DLD1 (cell line): ENCODE measurements around the gene MTHFD1L.
"Not testable (repeated sequence)": the region's sequence is repeated elsewhere in the genome, so short reads cannot be mapped to it uniquely, and the experiment has no call there.

Experiments used
- in situ Hi-C: cut with HindIII; loops from 2 replicates; pipeline ENCODE4 v1.10.0; 2017; ENCODE audit warnings: low sequenced_read_pairs

MTHFD1L gene

GRCh38 chr6:151087055-151087454 lies 221.6 kb downstream of the MTHFD1L start:
- in situ Hi-C loops, result not testable (repeated sequence)

DNA sequence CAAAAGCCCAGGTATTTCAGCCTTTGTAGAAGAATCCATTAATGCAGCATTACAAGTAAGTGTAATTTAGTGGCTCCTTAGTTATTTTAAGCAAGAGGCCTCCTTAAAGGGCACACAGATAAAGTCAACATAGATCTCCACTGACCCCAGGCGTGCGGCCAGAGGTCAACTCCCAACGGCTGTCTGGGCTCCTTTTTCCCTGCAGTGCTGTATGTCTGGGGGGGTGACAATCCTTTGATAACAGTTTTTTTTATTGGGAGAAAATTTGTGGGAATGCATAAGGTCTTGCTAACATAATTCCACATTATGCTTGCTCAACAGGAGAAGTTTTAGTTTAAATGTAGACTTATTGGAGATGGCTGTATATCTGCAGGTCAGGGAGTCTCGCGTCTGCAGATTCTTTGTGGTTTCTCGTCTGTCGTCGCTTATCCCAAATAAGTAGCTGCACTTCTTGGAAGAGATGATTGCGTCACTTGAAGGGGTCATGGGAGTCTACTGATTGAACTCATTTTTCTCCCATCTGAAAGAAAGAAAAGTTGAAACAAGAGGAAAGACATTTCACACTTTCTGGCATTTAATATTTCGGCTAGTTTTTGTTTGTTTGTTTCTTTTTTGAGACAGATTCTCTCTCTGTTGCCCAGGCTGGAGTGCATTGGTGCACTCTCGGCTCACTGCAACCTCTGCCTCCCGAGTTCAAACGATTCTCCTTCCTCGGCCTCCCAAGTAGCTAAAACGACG lies 222.5 kb downstream of the MTHFD1L start:
- in situ Hi-C loops, result no loop called here

DNA sequence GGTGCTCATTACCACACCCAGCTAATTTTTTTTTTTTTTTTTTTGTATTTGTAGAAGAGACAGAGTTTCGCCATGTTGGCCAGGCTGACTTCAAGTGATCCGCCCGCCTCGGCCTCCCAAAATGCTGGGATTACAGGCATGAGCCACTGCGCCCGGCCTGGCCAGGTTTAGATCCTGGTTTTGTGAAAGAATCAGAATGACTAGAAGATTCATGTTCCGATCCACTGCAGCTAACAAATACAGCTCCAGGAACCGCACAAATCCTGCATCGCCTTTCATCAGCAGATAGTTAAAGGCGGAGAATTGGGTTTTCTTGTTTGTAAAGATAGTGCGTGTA lies 223.1 kb downstream of the MTHFD1L start:
- in situ Hi-C loops, result no loop called here

DNA sequence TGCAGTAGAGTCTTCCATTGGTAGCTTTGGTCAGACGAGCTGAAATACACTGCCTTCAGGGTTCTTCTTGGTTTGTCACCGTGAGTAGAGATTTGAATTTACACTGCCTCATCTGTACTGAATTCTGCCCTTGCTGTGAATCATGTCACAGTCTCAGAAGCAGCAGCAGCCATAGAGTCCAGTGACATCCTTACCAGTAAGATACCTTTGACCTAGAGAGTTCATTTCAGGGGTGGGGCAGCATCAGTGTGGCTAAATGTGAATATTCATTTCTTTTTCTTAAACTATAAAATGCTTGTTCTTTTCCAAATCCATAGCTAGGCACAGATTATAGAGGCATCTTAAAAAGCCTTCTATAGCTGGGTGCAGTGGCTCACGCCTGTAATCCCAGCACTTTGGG lies 223.5 kb downstream of the MTHFD1L start:
- in situ Hi-C loops, result no loop called here

GRCh38 chr6:151089978-151090377 lies 224.5 kb downstream of the MTHFD1L start:
- in situ Hi-C loops, result no loop called here

- in situ Hi-C loops, result no loop called here
These were observed 226.1 kb downstream of the MTHFD1L start for GRCh38 chr6:151091571-151091970.

DNA sequence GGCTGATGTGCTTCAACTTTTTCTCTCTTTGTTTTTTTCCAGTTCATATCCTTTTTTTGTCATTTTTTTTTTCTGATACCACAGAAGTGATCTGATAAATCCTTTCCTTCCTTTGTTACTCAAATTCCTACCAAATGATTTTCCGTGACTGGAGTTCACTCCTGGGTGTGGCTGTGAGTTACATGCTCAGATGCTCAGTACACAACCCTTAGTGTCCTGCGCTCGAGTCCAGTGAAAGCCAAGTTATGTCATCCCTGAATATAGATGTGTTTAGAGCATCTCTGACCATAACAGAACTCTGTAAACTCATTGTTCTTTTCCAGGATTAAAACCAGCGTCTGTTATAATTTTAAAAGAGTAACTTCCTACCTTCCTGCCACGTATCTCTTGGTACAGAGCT lies 227.1 kb downstream of the MTHFD1L start:
- in situ Hi-C loops, result no loop called here

DNA sequence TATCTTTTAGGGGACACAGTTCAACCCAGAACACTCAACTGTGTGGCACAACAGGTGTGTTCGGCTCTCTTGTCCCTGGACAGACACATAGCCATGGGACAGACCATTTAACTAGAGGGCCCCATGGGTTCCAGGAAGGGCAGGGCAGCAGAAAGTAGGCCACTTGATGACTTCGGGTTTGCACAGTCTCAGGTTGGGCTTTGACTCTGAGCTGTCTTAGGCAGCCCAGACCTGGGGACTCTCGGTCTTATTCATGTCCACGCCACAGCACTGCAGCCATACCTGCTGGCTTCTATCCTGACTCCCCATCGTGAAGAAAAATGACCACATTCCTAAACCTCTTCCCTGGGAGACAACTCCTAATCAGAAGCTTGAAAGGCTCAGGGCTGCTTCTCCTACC lies 228.2 kb downstream of the MTHFD1L start:
- in situ Hi-C loops, result no loop called here

DNA sequence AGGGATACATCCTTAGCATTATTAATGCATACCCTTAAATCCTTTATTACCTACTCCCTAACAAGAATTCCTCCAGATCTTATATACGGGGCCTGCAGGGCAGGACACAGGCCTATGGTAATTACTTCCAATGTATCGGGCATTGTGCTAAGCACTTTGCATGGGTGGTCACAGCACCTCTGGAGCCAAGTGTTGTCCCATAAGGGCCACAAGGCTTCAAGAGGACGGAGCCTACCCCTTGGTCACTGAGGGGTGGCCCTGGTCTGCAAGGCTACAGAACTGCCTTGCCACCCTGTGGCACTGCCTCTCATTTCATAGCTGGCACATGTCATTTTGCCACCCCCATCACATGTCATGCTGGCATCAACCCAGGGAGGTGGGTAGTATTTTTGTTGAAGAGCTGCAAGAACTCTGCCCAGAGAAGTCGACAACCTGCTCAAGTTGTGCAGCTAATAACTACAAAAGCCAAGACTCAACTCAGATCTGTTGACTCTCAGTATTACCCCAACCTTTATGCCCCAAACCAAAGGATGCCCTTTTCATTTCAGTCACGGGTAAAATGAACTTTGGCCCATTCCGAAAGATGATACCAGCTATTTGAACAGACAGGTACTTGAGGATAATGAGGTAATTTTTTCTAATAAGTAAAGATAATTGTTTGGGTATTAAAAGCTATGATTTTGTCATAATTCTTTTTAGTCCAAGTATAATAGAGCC lies 230.2 kb downstream of the MTHFD1L start:
- in situ Hi-C loops, result no loop called here

DNA sequence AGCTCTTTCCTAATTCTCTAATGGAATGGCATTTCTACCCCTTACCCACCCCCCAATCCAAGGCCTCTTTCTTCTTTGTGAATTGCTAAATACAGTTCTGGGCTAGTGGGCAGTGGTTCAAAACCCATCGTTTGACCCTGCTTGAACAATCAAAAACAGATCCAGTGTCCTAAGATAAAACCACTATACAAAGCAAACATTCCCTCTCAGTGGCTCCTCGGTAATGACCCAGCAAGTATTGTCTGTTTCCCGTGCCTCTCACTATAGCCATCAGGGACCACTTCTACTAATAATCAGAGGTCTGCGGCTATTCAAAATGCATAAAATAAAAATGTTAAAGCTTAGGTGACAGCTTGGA lies 230.7 kb downstream of the MTHFD1L start:
- in situ Hi-C loops, result no loop called here

GRCh38 chr6:151096691-151097606 lies 231.4 kb downstream of the MTHFD1L start:
- in situ Hi-C loops, result no loop called here

DNA sequence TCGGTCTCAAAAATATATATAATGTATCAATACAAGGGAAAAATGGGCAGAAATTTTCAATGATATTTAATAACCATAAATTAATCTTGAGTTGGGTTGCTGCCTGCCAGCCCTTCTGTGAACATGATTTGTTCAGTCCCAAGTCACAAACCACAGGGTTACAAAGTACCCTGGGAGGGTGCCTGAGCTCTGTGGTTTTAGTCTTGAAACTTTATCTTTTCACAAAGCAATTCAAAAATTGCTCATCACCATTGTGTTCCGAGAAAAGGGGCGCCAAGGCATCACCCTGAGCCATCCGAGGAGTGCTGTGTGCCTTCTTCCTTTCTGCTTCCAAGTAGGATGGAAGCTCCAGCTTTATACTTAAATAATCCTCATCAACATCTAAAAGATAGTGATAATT lies 232.7 kb downstream of the MTHFD1L start:
- in situ Hi-C loops, result no loop called here

DNA sequence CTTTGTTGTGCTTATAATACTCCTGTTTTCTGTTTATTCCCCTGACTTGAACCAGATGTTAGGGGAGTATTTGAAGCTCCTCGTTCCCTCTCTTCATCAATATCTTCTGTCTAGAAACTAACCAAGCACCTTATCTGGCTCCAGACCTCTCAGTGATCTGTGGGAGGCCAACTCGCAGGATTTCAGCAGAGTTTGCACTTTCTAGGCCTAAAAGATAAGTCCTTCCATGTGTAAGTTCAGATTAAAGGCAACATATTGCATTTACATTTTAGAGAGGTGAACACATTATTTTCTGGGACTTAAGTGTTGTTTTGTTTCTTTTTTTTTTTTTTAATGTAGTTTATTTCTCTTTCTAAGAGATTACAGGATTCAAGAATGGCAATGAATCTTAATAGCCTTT lies 234.8 kb downstream of the MTHFD1L start:
- in situ Hi-C loops, result no loop called here

DNA sequence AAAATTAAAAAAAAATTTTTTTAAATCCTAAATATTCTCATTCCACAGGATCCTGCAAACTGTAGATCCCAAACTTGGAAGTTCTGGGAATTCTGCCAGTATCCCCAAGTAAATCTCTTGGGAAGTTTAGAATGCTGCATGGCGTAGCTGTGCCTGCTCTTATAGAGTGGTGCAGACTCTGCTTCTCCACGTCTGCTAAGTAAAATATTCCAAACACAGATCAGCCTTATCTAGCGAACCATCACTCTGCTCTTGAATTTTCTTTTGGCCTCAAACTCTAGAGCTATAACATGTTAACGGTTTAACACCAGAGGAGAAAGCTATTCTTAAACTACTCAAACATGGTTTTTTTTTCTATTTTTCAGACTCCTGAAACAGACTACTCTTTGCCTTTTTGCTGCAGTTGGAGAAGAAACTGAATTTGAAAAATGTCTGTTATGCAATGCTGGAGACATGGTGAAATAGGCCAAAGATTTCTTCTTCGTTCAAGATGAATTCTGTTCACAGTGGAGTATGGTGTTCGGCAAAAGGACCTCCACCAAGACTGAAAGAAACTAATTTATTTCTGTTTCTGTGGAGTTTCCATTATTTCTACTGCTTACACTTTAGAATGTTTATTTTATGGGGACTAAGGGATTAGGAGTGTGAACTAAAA lies 235.8 kb downstream of the MTHFD1L start:
- in situ Hi-C loops, result no loop called here

- in situ Hi-C loops, result no loop called here
These were observed 236.6 kb downstream of the MTHFD1L start for GRCh38 chr6:151101816-151102694.

GRCh38 chr6:151103266-151103665 lies 237.8 kb downstream of the MTHFD1L start:
- in situ Hi-C loops, result no loop called here

GRCh38 chr6:151107897-151108427 lies 242.5 kb downstream of the MTHFD1L start:
- in situ Hi-C loops, result no loop called here

DNA sequence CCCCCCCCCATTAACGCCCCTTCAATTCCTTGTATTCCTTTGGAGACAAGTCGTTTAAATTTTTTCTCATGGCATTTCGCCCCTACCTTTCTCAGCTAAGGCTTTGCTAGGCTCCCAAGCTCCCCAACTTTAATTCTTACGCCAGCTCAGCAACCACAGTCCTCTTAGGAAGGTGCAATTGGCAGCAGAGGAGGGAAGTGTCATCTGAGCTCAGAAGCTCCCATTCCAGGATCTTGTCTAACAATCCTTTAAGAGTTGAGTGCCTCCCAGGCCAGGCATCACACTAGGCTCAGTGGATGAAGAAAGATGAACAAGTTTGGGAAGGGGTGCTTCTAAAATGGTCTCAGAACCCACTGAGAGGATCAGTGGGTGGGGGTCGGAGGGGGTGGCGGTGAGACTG lies 243.0 kb downstream of the MTHFD1L start:
- in situ Hi-C loops, result no loop called here

GRCh38 chr6:151109361-151109760 lies 243.9 kb downstream of the MTHFD1L start:
- in situ Hi-C loops, result no loop called here
